CD4-positive, alpha-beta T cell treated with Interleukin-4 for 1 hour (primary cell): Measurements from ENCODE around the gene NUDC.

Experiments
- DNase-seq, 2 donors: peaks; one replicate each; pipeline ENCODE4 v3.0.0-alpha.2; 2020 to 2022

The NUDC gene

GRCh38 chr1:26993237-26994019 lies 71.9 kb downstream of the NUDC start, which contains the start of gene TRNP1:
TSS of gene TRNP1 (plus strand) at chr1:26993692. CDS start at chr1:26993787, 95 bp downstream.
- peak; percentile 74 to 80 for DNase-seq

- DNase-seq, result no peak
Measured at GRCh38 chr1:26994020-26994786, 72.7 kb downstream of the NUDC start.

DNA sequence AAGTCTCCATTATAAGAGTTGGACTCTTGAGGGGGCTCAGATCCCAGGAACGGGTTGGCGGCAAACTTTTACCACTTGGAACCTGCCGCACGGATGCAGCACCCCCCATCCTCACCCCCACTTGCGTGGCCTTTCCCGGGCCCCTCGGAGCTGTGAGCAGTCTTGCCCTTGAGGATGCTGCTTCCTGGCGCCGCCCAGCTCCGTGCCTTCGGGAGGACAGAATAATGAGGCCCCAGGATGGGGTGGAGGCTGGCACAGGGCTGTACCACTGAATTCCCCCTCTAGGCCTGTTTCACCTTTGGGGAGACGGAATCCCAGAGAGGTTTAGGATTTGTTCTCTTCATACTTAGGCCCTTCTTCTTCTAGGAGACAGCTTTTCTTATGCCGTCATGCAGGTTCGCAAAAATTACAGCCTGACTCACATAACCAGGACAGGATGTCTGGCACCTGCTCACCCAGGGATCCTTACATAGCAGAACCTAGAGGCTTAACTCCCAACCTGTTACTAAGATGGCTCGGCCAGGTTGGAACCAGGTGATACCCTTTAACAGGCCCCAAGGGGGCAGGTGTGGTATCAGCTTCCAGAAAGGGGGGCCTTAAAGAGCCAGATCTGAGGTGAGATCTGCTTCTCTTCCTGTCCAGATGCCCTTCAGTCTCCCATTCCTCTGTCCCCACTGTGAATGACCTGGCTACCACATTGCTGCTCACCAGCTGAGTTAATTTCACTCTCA lies 73.4 kb downstream of the NUDC start:
- no peak for DNase-seq

DNA sequence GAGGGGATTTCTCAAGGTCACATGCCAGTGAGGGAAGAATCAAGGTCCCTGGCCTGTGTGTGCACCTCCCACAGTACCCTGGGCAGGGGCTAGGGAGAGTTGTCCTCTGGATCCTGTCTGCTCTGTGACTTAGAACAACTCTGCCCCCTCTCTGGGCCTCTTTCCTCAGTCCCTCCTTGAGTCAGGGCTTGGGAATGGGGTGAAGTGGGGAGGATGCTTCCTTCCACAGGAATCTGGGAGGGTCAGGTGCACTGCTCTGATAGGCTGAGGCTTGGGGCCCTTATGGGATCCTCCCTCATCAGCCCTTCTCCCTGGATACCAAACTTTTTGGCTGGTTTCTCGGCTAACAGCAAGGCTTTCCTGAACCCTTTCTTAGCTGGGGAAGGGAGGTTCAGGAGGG lies 74.5 kb downstream of the NUDC start:
- DNase-seq, result no peak
